ENCODE measurements around the gene LTO1.

The LTO1 gene, protein sequence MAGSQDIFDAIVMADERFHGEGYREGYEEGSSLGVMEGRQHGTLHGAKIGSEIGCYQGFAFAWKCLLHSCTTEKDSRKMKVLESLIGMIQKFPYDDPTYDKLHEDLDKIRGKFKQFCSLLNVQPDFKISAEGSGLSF

DNA sequence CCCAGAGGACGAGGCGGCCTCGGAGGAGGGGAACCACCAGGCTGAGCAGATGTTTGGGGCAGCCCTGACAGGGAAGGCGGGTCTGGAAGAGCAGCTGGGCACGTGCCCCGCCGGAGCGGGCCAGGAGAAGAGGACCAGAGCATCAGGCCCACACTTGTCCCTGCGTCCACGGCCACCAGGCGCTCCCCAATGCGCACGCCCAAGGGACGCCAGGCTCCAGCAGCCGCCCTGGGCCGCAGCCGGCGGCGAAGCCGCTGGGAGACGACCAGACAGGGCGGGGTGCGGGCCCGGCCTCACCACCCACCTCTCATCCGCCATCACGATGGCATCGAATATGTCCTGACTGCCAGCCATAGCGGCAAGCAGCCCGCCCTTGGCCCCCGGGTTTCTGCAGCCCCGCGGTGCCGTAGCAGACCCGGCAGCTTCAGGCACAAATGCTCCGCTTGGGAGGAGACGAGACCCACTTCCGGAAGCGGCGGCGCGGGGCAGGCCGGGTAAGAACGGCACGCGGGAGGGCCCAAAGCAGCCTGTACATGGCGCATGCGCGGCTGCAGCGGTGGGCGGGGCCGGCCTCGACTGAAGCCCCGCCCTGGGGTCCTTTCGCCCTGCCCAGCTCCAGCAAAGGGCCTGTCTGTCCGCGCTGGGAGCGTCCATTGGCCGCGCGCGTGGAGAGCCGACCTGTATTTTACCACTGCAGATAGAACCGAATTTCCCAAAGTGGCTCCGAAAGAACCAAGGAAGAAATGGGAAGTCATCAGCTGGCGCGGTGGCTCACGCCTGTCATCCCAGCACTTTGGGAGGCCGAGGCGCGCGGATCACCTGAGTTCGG lies at the start of gene LTO1:
Gene LTO1, minus strand, starts transcription at position 468 of the 829 bp plus-strand sequence. Its CDS starts 114 bp downstream, at position 354.
- DNase-seq (ENCODE audit: low read depth in 2 of 2), result peak; percentile 92

DNA sequence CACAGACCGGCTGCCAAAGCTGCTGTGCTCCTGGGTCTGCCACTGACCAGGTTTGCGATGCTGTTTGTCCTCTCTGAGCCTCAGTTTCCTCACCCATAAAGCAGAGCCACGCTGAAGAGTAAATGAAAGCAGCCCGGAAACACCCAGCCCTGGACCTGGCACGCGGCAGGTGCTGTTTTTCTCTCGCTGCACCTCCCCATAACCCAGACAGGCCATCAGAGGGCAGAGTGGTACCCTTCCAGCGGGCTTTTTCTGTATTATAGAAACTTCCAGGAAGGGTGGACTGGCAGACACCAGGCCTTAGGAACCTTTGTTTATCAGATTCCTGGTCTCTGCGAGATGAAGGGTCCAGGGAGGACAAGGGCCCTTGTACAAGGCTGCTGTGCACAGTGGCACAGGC lies 46.6 kb upstream of the LTO1 start:
- no peak for DNase-seq (ENCODE audit: low read depth in 2 of 2)

DNA sequence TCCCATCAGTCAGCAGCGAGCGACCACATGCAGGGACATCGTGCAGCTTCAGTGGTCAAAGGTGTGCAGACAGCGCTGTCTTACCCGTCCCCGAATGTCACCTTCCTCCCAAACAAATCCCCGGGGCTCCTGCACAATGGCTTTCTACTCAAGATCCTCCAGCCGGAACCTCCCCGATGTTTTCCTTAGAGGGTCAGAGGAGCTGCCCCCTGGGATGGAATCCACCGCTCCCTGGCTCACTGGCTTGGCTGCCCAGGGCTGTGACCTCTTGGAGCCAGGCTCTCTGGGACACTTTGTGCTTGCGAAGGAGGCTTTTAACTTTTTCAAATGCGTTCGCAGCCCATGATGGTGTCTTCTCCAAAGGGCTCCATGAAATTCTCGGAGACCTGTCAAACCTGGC lies 46.0 kb upstream of the LTO1 start:
- no peak for DNase-seq (ENCODE audit: low read depth in 2 of 2)

DNA sequence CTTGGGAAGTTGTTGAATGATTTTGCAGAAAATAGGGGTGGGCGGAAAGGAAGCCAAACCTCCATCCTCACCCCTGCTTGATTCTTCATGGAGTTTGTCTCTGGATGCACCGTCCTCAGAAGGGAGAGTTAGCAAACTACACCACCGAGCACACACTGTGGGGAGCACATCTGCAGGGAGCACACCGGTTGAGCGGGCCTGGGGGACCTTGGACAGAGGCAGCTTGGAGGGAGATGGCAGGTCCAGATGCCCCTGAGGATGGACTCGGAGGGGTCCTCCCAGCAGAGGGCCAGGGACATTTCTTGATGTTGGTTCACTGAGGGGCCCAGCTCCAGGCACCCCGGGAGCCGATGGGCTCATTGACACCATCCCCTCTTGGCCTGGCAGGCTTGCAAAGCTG lies 43.8 kb upstream of the LTO1 start:
- no peak for DNase-seq (ENCODE audit: low read depth in 2 of 2)

DNA sequence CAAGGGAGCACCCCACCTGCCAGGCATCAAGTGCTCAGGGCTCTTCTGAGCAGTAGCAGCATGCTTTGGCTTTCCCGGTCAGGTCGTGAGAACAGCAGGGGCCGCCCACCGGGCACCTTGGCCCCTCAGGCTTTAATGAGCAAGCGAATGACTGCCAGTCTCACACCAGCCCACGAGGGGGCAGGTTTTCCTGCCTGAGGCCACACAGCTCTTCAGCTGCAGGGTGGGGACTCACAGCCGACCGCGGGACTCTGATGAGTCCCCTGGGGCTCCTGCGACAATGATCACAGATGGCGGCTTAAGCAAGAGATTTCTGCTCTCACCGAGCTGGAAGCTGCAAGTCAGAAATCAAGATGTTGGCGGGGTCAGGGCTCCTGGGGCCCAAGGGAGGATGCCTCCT lies 43.0 kb upstream of the LTO1 start:
- DNase-seq (ENCODE audit: low read depth in 2 of 2), result peak in 1 of 2 donors; percentile 15

DNA sequence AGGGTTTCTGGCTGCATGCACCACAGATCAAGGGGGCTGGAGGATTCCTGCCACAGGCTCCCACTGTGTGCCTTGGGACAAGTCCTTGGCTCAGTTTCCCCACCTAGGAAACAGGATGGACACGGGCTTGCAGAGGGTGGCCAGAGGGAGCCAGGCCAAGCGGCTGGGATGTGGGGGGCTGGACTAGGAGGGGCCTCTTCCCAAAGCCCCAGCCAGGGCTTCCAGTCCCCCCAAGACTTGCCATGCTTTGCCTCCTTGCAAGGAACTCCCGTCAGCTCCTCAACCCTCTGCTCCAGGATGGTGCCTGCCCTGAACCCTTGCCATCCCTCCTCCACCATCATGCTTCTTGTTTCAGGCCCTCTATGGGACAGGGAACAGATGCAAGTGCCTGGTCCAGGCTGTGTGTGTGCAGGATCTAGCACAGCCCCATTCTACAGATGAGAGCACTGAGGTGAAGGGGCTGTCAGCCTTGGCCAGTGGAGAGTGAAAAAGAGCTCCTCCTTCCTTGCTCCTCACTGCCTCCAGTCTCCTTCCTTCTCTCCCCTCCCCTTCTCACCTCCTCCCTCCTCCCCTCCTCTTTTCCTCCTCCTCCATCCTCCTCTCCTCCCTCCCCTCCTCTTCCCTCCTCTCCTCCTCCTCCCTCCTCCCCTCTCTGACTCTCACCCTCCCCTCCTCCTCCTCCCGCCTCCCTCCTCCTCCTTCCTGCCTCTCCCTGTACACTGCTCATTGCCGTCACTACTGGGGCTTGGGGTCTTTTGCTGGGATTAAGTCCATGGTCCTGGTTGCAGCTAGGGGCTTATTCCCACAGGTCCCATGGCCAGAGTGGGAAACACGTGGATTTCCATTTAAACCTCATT lies 42.0 kb upstream of the LTO1 start:
- DNase-seq (ENCODE audit: low read depth in 2 of 2), result no peak

DNA sequence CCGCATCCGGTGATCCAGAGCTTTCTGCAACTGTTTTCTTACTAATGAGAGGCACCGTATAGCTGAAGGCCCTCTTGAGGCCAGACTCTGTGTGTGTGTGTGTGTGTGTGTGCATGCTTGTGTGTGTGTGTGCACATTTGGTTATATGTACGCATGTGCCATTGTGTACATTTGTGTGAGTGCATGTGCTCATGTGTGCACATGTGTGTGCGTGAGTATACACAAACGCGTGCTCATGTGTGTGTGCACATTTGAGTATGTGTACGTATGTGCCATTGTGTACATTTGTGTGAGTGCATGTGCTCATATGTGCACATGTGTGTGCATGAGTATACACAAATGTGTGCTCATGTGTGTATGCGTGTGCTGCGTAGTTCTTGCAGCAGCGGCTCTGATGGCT lies 40.9 kb upstream of the LTO1 start:
- DNase-seq (ENCODE audit: low read depth in 2 of 2), result no peak

DNA sequence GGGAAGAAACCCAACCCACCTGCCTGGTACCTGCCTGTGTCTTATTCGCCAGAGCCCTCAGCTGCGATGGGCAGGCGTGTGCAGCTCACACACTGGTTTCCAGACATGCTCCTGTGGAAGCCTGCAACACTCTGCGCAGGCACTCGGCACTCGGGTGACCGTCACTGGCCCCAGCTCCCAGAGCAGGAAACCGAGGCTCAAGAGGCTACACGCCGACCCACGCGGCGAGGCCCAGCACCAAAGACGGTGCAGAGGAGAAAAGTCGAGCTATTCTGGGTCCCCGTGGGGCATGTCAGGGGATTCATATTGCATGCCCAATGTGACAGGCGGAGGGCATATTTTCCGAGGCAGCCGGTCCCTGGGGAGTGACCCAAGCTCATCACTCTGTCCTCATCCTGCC lies 40.3 kb upstream of the LTO1 start:
- no peak for DNase-seq (ENCODE audit: low read depth in 2 of 2)

DNA sequence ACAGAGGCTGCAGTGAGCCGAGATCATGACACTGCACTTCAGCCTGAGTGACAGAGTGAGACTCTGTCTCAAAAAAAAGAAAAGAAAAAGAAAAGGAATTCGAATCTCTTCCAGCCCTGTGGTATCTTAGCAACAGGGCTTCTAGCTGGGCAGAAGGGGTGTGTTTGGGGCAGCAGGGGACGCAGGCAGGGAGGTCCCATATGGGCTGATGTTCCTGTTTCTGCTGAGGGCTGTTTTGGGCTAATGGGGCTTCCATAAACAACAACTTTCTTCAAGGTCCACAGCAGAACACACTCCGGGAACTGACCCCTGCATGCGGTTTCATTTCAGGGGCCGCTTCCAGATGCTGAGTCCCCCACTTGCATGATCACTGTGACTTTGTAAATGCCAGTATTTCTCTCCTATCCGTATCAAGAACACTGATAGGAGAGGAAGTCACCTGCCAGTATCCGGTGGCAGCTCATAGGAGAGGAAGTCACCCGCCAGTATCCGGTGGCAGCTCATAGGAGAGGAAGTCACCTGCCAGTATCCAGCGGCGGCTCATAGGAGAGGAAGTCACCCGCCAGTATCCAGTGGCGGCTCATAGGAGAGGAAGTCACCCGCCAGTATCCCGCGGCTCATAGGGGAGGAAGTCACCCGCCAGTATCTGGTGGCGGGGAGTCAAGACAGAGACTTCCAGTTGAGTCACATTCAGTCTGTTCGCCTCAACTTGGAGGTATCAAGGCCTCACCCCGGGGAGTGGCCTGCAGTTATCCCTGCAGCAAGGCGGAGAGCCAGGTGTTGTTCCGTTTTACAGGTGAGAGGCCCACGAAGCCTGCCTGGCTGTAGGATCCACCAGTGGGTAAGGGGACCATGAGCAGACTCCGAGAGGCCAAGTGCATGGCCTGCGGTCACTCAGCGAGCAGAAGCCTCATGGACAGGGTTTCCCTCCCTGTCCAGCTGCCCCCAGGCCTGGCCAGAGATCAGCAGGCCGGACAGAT lies 37.0 kb upstream of the LTO1 start:
- no peak for DNase-seq (ENCODE audit: low read depth in 2 of 2)

DNA sequence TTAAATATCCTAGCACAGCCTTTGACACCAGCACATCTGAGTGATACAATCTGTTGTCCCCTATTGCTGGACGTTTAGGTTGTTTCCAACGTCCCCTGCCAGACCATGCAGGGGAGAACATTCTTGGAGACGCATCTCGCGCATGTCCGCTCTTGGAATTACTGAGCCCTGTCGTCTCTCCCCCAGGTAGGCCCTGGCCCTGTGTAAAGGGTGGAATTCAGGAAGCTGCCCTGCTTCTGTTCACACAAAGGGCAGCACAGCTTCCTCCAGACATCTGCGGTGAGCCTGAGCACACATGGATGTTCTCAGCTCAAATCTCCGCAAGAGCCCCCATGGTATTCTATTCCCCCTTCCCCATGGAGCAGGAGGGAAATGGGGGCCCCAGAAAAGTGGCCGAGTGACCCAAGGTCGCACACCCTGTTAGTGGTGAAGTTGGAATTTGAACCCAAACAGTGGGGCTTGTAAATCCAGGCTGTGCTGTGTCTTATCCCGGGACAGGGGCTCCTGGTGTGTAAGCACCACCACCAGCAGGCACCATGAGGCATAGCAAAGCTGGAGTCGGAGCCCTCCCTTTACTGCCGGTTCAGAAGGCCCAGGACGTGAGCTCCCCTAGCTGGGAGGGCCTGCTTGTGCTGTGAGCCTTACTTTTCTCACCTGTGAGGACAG lies 33.7 kb upstream of the LTO1 start:
- DNase-seq (ENCODE audit: low read depth in 2 of 2), result no peak

DNA sequence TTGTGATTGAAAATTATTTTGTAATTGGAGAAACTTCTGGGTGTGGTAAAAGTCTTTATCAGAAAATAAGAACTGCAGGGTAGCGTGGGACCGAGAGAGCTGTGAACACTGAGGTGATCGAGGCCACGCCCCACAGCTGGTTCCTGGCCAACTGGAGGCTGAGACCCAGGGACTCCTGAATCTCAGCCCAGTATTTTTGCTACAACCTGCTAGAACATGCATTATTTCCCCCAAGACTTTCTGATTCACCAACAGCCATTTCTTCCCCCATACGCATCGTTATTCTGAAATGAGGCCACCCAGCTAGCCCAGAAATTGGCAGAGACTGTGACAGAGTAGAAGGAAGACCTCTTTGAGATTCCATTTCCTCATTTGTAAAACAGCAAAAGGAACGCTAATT lies 32.0 kb upstream of the LTO1 start:
- DNase-seq (ENCODE audit: low read depth in 2 of 2), result no peak

DNA sequence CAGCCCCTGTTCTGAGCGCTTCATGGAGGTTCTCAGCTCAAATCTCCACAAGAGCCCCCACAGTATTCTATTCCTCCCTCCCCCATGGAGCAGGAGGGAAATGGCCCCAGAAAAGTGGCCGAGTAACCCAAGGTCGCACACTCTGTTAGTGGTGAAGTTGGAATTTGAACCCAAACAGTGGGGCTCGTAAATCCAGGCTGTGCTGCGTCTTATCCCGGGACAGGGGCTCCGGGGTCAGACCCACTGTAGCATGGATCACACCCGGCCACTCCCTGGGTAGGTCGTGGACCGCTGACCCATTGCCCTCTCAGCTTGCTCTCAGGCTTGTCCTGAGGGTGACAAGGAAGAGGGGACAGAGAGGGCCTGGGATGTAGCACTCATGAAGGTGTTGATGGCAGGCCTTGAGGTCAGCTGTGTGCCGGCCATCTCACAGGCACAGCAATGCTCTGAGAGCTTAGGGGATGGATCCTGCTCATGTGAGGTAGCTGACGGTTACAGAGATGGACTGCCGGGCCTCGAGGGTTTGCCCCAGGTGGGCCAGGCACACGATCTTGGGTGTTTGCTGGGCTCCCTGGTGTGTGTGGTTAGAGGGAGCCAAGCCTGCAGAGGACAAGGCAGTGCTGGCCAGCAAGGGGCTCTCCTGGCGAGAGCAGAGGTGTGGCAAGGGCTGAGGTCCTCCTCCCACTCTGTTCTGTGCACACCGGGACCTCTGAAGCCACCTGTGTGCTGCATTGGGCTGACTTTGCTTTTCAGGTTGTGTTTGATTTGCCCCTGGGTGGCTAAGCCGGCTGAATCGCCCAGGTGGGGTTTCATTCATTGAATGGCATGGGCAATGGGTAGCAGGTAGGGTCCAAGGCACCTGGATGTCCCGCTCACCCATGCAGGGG lies 31.0 kb upstream of the LTO1 start:
- DNase-seq (ENCODE audit: low read depth in 2 of 2), result no peak

DNA sequence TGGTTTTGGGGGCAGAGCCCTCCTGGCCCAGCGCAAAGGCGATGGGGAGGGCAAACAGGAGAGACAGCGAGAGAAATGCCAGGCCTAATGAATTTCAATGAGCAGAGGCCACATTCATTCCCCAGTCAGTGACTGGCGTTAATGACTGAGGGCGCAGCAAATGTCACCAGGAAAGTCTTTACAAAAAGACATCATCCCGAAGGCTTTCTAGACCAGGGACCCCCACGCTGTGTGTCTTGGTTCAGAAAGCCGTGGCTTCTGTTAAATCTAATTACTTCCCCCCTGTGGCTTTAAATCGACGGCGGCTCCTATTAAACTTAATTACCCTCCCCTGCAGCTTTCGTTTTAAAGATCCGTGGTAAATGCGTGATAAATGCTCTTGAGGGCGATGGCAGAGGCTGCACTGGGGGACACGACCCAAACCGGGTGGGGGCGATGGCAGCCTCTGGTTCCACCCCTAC lies 30.2 kb upstream of the LTO1 start:
- no peak for DNase-seq (ENCODE audit: low read depth in 2 of 2)

DNA sequence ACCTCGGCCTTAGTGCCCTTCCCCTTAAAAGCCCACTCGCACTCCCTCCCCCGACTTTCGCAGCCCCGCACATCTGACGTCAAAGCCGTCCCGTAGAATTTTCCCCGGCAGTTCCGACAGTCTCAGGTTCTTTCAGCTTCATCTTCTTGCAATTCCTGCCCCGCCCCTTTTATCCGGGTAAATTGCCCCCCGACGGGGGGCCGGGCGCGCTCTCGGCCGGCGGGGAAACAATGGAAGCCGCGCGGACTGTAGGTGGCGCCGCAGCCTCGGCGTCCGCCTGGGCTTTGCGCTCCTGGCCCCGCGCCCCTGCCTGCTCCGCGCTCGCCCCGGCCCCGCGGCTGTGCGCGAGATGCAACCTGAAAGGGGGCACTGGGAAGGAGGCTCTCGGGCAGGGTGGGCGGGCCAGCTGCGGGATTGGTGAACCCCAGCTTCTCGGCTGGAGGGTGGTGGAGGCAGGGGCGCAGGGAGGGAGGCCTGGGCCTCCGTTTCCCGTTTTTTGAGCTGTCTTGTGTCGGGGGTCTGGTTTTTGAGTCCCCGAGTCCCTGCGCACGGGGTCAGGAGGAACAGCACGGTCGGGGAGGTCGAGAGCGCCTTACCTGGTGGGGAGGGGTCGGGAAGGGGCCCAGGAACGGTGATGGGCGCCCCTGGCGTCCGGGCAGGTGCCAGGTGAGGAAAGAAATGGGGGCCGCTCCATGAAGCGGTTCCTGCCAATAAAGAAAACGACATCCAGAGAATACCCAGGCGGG lies 29.5 kb upstream of the LTO1 start:
- no peak for DNase-seq (ENCODE audit: low read depth in 2 of 2)

DNA sequence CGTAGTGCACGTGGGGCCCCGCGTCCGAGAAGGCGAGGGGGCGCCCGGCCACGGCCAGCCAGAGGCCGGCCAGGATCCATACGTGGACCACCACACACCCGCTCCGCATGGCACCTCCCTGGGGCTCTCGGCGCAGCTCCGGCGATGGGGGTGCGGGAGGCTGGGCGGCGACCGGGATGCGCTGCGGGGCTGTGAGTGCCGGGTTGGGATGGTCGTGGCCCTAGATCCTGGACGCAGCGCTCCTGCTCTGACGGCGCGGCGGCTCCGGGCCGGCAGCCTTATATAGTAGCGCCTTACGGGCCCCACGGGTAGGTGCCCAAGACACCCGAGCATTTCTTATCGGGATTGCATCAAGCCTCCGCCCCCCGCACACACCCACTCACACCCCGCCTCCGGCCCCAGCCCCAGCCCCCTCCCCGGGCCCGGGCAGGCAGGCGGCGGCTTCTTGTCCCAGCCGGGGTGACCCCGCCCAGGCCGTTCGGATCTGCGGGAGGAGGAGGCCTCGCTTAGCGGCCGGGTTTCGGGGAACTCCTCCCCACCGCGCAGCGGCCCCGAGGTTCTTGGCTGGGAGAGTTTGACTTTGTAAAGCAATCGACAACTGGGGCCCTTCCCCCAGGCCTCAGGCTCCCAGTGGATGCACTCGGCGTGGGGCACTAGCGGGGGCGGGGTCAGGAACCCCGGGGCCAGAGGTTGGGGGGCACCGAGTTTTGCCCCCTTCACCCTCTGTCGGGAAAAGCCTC lies 28.8 kb upstream of the LTO1 start, which contains the start of gene FGF19:
Gene FGF19, minus strand, starts transcription at position 255 of the 740 bp plus-strand sequence. Its CDS starts 146 bp downstream, at position 109.
- no peak for DNase-seq (ENCODE audit: low read depth in 2 of 2)

DNA sequence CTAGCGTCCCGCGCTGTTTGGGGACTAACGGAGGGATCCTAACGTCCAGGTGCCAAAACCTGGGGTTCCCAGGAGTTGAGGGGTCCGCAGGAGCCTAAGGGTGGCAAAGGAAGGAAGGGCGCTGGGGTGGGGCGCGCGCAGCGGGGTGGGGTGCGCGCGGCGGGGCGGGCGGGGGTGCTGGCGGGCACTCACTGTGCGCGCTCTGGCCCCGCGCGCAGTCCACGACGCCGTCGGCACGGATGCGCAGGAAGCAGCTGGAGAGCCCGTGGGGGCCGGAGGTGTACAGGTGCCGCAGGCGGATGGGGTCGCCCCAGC lies 28.3 kb upstream of the LTO1 start:
- no peak for DNase-seq (ENCODE audit: low read depth in 2 of 2)

DNA sequence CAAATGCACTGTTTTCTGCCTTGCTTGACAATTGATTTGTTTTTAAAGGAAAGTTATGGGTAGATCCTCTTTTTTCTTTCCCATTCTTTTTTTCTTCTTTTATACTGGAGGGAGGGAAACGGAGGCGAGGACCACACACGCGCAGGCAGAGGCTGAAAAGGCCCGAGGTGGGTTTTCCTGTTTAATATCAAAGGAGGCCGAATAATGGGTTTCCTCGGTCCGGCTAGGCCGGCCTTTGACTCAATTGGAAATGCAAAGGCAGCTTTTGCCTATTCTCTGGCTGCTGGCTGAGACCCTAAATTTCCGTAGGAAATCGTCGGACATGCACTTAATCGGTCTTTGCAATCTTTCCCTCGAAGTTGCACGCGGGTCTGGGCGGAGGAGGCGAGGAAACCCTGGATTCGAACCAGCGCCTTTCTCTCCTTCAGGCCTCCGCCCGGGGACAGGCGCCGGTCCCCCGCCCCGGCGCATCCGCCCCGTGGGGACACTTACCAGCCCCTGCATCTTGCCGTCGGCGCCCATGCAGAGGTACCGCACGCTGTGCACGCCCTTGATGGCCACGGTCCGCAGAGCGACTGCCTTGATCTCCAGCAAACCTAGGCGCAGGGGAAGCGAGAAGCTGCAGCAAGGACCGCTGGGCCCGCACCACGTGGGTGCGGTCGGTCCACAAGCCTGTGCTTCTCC lies 27.8 kb upstream of the LTO1 start:
- no peak for DNase-seq (ENCODE audit: low read depth in 2 of 2)

DNA sequence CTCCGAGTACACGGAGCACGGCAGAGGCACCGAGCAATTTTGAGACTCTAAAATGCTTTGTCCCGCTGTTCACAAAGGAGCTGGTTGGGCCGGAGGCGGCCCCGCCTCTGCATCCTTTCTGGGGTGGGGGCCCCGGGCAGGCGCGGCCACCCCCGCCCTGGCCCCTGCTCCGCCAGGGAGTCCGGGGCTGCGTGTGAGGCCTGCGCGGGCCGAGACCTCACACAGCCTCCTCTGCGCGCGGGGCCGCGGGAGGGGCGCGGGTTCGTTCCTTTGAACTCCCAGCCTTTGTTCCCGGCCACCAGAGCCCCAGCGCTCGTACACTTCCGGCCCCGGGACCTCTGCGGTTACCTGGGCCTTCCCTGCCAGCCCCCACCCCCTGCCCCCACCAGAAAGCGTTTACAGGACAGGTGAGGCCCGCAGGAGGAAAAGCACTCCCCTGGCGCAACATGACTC lies 27.1 kb upstream of the LTO1 start:
- no peak for DNase-seq (ENCODE audit: low read depth in 2 of 2)

All from stimulated activated CD8-positive, alpha-beta memory T cell treated with anti-CD3 and anti-CD28 coated beads, Interleukin-2, amount 100 ng/mL, for 48 hours (primary cell).